Ramos (cell line): ENCODE results near the gene AMBP.

ENCODE experiments used
- in situ Hi-C: fragments of 300-500 bp; cut with MboI; formaldehyde crosslinking; loops from one replicate; pipeline ENCODE4 v1.14.3; 2022; ENCODE audit warnings: low sequenced_read_pairs; ENCODE audit not compliant: unreplicated experiment

The AMBP gene

GRCh38 chr9:114080195-114080772 lies 2.2 kb upstream of the AMBP start:
- in situ Hi-C loops = no loop called here

DNA sequence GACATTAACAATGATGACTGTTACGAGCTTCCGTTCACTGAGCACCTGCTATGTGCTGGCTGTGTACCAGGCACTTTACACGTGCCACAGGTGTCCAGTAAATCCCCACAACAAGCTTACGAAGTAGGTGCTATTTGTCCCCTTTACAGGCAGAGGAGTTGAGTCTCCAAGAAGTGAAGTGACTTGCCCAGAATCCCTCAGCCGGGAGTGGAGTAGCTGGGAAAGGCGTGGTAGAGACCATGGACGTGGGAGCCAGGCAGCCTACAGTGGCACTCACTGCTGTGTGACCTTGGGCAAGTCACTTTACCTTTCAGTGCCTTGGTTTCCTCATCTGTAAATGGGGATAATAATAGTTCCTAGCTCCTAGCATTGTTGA lies 669 bp upstream of the AMBP start:
- in situ Hi-C loops = no loop called here

DNA sequence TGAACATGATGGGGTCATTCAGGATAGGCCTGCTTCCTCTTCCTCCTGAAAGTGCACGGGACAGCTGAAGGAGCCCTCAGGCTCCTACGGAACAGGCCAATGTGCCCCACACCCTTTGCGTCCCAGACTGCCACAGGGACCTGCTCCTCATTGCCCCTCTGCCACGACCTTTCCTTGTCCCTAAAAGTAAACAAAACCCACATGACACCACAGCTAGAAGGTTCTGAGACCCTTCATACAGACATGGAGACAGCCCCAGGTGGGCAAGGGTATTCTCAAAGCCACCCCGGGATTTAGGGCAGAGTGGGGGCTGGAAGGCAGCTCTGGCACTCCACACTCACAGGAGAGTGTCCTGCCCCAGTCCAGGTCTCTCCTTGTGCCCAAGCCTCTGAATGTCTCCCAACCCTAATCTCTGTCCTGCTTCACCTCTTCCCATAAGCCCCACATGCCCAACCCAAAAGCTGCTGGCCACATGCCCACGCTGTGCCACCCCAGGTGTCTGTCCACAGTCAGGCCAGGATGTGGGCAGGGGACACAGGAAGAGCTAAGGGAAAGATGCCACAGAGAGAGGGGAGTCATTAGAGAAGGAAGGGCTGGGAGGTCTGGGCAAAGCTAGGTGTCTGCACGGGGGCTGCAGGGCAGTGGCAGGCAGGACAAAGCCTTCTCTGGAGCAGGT lies 800 bp downstream of the AMBP start:
- in situ Hi-C loops = no loop called here

DNA sequence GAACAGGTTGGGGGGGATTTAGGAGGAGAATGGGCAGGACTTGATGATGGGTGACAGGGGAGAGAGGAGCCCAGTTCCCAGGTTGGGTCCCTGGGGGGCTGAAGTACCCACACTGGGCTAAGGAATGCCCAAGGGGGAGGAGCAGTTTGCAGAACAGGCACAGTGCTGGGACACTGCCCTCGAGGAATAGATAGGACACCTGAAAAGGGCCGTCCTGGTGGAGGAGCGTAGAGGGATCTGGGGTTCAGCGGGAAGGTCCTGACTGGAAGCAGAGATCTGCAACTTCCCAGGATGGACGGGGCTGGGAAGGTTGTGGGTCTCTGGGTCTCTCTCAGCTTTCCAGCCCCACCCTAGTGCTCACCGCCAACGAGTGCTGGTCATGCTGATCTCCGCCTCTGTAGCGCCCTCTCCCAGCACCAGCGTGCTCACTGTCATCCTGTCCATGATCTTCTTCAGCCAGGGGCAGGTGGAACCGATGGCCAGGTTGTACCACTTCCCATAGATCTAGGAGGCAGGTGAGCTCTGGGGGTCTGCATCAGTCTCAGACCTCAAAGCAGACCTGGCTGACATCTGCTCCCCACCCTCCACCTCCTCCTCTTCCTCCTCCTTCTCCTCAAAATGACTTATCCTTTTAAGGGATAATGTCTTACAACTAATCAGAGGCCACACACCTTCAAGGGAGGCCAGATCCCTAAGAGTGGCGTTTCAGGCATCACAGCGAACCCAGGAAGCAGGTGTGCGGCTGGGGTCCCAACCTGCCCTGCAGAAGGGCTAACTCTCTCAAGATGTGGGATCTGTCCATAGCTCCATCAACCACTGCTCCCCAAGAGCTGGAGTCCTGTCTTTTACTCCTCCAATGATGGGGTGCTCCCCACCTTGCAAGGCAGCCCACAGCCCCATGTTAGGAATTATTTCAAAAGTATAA lies 1.6 kb downstream of the AMBP start:
- in situ Hi-C loops = no loop called here

DNA sequence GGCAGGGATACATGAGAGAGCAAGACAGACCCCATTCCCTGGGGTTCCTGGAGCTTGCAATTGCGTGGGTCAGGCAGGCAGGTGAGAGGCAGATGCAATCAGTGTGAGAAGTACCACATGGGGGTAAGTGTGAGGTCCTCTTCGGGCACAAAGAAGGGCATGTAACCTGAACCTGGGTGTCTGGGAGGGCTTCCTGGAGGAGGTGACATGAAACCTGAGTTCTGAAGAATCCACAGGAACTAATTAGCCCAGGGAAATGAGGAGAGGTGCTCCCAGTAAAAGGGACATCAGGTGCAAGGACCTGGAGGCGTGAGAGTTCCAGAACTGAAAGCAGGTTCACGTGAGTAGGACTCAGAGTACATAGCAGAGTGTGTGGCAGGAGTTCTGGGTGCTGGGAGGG lies 2.5 kb downstream of the AMBP start:
- in situ Hi-C loops = no loop called here

- in situ Hi-C loops = no loop called here
Measured at GRCh38 chr9:114072184-114073140, 5.6 kb downstream of the AMBP start.

DNA sequence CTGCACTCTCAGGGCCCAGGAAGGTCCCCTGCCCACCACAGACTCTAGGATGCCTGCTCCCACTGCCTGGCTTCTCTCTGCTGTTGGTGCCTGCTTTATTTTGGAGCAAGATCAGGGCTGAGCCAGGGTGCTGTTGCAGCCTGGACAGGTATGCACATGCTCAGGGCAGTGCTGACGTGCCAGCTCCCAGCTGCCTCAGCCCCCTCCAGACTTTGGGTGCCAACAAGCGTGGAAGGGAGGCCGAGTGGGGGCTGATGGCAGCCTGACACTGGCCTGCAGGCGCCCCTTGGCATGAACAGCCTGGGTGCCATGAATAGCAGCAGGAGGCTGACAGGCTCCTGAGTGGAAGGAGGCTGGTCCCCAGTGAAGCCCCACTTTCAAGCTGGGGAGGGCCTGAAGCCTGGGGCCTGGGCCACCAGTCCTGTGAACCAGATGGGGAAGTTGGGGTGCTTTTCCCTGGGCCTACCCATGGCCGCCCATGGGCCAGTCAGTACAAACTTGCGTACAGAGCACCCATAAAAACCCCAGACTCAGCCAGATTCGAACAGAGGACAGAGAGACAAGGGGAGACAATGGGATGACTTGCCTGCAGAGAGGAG lies 6.8 kb downstream of the AMBP start:
- in situ Hi-C loops = no loop called here

GRCh38 chr9:114070188-114071103 lies 7.7 kb downstream of the AMBP start:
- in situ Hi-C loops = no loop called here

- in situ Hi-C loops = no loop called here
Measured at GRCh38 chr9:114069476-114070187, 8.5 kb downstream of the AMBP start.

DNA sequence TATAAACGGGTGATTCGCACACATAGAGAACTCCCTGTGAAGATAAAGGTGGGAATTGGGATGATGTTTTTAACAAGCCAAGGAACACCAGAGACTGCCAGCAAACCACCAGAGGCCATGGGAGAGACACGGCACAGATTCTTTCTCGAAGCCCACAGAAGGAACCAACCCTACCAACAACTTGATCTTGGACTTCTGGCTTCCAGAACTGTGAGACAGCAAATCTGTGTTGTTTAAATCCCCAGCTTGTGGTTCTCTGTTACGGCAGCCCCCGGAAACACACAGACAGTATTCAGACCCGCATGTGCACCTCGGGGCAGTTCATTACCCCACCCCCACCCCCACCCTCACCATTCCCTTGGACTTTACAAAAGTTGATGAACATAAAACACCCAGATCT lies 12.8 kb downstream of the AMBP start:
- in situ Hi-C loops = no loop called here

GRCh38 chr9:114061830-114062474 lies 16.1 kb downstream of the AMBP start:
- in situ Hi-C loops = no loop called here

GRCh38 chr9:114061292-114061691 lies 16.8 kb downstream of the AMBP start:
- in situ Hi-C loops = no loop called here

DNA sequence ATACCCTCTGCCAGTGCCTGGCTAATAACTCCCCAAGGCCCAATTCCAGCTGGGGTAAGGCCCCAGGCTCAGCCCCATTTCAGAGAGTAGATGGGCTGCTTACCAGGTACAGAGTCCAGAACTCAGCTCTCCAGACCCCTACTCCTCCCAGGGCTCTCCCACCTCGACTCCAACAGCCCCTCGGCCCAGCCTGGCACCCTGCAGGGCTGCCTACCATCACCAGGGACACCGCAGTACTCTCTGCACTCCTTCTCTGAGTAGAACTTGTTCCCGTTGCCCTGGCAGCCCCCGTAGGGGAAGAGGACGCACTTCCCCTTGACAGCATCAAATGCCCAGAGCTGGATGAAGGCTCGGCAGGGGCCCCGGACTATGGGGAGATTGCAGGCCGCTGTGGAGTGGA lies 17.4 kb downstream of the AMBP start:
- in situ Hi-C loops = no loop called here

- in situ Hi-C loops = no loop called here
Measured at GRCh38 chr9:114060070-114060469, 18.0 kb downstream of the AMBP start.

- in situ Hi-C loops = no loop called here
Measured at GRCh38 chr9:114059047-114059803, 18.9 kb downstream of the AMBP start.

DNA sequence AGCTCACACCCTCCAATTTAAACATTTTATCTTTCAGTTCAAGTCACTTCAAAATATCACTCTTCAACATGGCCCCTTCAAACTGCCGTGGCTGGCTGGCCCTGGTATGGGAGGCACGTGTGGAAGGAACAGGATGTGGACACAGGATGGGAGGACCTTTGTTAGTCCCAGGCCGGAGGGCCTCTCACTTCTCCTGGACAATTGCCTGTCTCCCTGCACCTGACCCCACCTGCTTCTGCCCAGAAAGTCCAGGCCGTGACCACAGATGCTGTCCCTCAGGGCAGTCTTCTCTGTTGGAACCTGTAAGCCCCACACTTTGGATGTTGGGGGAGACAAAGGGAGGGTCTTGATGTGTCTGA lies 19.4 kb downstream of the AMBP start:
- in situ Hi-C loops = no loop called here
